ENCODE results near the gene MGST2. TPM values are rescaled to one million over a fixed set of nuclear protein-coding genes. Genes with fewer than 3 reads are reported as not detected.

Gene MGST2
- total RNA-seq, 1 donor, result 3.6 TPM

- TF ChIP-seq CTCF (IDR thresholded peaks at IDR 0.05; ENCODE audit: insufficient read depth, low read length), result no peak
- H3K4me3 ChIP-seq (ENCODE audit: low read depth, low read length), result no peak overlapping the region
- DNase-seq (ENCODE audit: low read depth), result no peak
Observed at GRCh38 chr4:139686988-139687387, 21.4 kb downstream of the MGST2 start.

- no peak overlapping the region for H3K4me3 ChIP-seq (ENCODE audit: low read depth, low read length)
- DNase-seq (ENCODE audit: low read depth), result no peak
- no peak for TF ChIP-seq CTCF (IDR thresholded peaks at IDR 0.05; ENCODE audit: insufficient read depth, low read length)
Observed at GRCh38 chr4:139689093-139689722, 23.6 kb downstream of the MGST2 start.

- TF ChIP-seq CTCF (IDR thresholded peaks at IDR 0.05; ENCODE audit: insufficient read depth, low read length), result no peak
- DNase-seq (ENCODE audit: low read depth), result no peak
- H3K4me3 ChIP-seq (ENCODE audit: low read depth, low read length), result no peak overlapping the region
Observed at GRCh38 chr4:139690419-139690818, 24.8 kb downstream of the MGST2 start.

- TF ChIP-seq CTCF (IDR thresholded peaks at IDR 0.05; ENCODE audit: insufficient read depth, low read length), result peak; percentile 25
- no peak for DNase-seq (ENCODE audit: low read depth)
- H3K4me3 ChIP-seq (ENCODE audit: low read depth, low read length), result no peak overlapping the region
Observed at GRCh38 chr4:139692309-139693012, 26.8 kb downstream of the MGST2 start.

GRCh38 chr4:139694522-139695107 lies 29.0 kb downstream of the MGST2 start:
- no peak for TF ChIP-seq CTCF (IDR thresholded peaks at IDR 0.05; ENCODE audit: insufficient read depth, low read length)
- H3K4me3 ChIP-seq (ENCODE audit: low read depth, low read length), result no peak overlapping the region
- DNase-seq (ENCODE audit: low read depth), result no peak

GRCh38 chr4:139696491-139696890 lies 30.9 kb downstream of the MGST2 start:
- no peak for DNase-seq (ENCODE audit: low read depth)
- TF ChIP-seq CTCF (IDR thresholded peaks at IDR 0.05; ENCODE audit: insufficient read depth, low read length), result no peak
- H3K4me3 ChIP-seq (ENCODE audit: low read depth, low read length), result no peak overlapping the region
